ENCODE measurements around the gene CEP250.

GRCh38 chr20:35515949-35516645 is 60.7 kb downstream of the CEP250 start:
- no peak for TF ChIP-seq CTCF (conservative IDR thresholded peaks at IDR 0.05; ENCODE audit: low read depth, low read length)
- TF ChIP-seq EZH2 (IDR thresholded peaks at IDR 0.05; ENCODE audit: low read length, unreplicated experiment): no peak
